GM06990 (cell line): ENCODE measurements around the gene C9orf72.
A peak's percentile ranks its signal among the peaks of the same experiment; 100 is the strongest.

ENCODE experiments used
- DNase-seq: peaks from one replicate; pipeline ENCODE4 v3.0.0-alpha.2; 2011; ENCODE audit not compliant: insufficient read length; ENCODE audit errors: extremely low read depth
- H3K27me3 ChIP-seq: replicated peaks from 2 replicates; pipeline ENCODE4 v1.6.0; 2011; ENCODE audit warnings: low read length; ENCODE audit not compliant: control insufficient read depth, insufficient read depth
- H3K36me3 ChIP-seq: 2 replicates; pipeline ENCODE4 v1.5.1; 2011; ENCODE audit warnings: low read length; ENCODE audit not compliant: control insufficient read depth, insufficient read depth
- H3K4me3 ChIP-seq: replicated peaks from 2 replicates; pipeline ENCODE4 v1.5.1; 2011; ENCODE audit warnings: low read depth, mild to moderate bottlenecking, control low read depth, low read length
- TF ChIP-seq, protein P1 (sequence below): IDR thresholded peaks from 2 replicates; pipeline ENCODE4 v1.5.1; 2011; ENCODE audit warnings: low read length, control low read depth, mild to moderate bottlenecking, inconsistent platforms; ENCODE audit not compliant: insufficient read depth, poor library complexity, severe bottlenecking

Gene C9orf72

GRCh38 chr9:27532046-27532445 is 41.2 kb downstream of the C9orf72 start:
- DNase-seq = no peak
- Histone ChIP-seq H3K4me3 (no peak overlapping the region), H3K27me3 (no peaks in the 10 kb centered on the region), H3K36me3 (no peaks in the 10 kb centered on the region)
- TF ChIP-seq, protein P1, sequence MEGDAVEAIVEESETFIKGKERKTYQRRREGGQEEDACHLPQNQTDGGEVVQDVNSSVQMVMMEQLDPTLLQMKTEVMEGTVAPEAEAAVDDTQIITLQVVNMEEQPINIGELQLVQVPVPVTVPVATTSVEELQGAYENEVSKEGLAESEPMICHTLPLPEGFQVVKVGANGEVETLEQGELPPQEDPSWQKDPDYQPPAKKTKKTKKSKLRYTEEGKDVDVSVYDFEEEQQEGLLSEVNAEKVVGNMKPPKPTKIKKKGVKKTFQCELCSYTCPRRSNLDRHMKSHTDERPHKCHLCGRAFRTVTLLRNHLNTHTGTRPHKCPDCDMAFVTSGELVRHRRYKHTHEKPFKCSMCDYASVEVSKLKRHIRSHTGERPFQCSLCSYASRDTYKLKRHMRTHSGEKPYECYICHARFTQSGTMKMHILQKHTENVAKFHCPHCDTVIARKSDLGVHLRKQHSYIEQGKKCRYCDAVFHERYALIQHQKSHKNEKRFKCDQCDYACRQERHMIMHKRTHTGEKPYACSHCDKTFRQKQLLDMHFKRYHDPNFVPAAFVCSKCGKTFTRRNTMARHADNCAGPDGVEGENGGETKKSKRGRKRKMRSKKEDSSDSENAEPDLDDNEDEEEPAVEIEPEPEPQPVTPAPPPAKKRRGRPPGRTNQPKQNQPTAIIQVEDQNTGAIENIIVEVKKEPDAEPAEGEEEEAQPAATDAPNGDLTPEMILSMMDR = no peak

- H3K36me3 ChIP-seq = no peaks in the 10 kb centered on the region
- no peak for DNase-seq
- TF ChIP-seq, protein P1 = no peak
- H3K4me3 ChIP-seq = no peak overlapping the region
- H3K27me3 ChIP-seq = no peaks in the 10 kb centered on the region
Measured at GRCh38 chr9:27530915-27531755, 42.1 kb downstream of the C9orf72 start.

- DNase-seq = peak; percentile 83
- Histone ChIP-seq H3K4me3 (peak within 1 kb of the TSS; percentile 65), H3K27me3 (no peaks in the 10 kb centered on the region), H3K36me3 (no peaks in the 10 kb centered on the region)
- TF ChIP-seq, protein P1 = peak; percentile 71
Measured at GRCh38 chr9:27529316-27530278, 43.7 kb downstream of the C9orf72 start, which contains the start of gene MOB3B. MOB3B (minus strand) TSS chr9:27529814; CDS start chr9:27455550, 74,264 bp downstream.

- Histone ChIP-seq H3K4me3 (peak overlapping the region; percentile 65), H3K27me3 (no peaks in the 10 kb centered on the region), H3K36me3 (no peaks in the 10 kb centered on the region)
- TF ChIP-seq, protein P1 = no peak
- peak; percentile 63 for DNase-seq
Measured at GRCh38 chr9:27528886-27529315, 44.4 kb downstream of the C9orf72 start.

GRCh38 chr9:27528076-27528885 is 45.0 kb downstream of the C9orf72 start:
- no peaks in the 10 kb centered on the region for H3K36me3 ChIP-seq
- H3K4me3 ChIP-seq = peak overlapping the region; percentile 65
- H3K27me3 ChIP-seq = no peaks in the 10 kb centered on the region
- DNase-seq = peak; percentile 52
- TF ChIP-seq, protein P1 = no peak
